NCI-H510A (cell line): Measurements from ENCODE around the gene HIC1.

Source experiments
- DNase-seq: peaks from one replicate; lab custom pipeline; 2025; lab: John Stamatoyannopoulos, UW

Gene HIC1

DNA sequence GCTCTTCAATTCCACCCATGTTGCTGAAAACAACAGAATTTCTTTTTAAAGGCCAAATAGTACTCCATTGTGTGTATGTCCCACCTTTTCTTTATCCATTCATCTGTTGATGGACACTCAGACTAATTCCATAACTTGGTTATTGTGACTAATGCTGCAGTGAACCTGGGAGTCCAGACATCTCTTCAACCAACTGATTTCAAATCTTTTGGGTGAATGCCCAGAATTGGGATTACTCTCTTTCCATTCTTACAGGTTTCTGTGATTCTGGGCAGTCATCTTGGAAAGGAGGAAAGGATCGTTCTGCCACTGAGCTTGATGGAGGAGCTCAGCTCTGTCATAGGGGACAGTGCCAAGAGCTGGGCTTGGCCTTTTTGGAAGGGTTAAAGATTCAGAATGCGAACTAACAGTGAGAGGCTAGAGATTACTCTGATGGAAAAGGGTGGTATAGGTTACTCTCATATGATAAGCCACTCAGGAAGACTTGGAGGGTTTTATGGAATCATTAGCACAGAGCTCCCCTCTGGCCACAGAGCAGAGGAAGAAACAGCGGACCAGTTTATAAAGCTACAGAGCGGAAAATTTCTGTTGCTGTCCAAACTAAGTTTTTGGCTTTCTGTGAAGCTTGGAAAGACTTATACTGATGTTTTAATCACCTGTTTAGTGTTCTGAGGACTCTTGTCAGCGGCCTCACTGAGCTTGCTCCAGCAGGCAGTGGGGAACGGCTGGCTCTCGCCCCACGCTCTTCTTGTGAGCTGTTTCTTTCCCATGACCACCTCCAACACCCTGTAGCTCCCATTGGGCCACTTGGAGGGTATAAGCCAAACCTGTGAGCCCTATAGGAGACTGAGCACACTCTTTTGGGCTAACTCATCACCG is 48.3 kb downstream of the HIC1 start:
- no peak for DNase-seq

DNA sequence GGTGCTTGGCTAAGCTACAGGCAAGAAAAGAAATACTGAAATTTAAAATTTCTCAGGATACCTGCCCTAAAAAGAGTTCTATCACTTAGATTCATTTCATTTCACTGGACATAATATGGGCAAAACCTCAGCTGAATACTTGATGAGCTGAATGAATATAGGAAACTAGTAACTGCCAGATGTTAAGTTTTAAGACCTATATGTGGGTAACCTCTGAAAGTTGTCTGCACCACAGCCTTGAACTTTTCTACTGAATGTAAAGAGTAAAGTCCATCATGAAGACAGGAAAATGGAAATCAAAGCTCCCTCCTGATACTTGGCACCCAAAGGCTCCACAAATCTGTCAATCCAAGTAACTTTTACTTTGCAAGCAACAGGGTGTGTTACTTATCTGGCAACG is 50.8 kb downstream of the HIC1 start:
- DNase-seq, result no peak

DNA sequence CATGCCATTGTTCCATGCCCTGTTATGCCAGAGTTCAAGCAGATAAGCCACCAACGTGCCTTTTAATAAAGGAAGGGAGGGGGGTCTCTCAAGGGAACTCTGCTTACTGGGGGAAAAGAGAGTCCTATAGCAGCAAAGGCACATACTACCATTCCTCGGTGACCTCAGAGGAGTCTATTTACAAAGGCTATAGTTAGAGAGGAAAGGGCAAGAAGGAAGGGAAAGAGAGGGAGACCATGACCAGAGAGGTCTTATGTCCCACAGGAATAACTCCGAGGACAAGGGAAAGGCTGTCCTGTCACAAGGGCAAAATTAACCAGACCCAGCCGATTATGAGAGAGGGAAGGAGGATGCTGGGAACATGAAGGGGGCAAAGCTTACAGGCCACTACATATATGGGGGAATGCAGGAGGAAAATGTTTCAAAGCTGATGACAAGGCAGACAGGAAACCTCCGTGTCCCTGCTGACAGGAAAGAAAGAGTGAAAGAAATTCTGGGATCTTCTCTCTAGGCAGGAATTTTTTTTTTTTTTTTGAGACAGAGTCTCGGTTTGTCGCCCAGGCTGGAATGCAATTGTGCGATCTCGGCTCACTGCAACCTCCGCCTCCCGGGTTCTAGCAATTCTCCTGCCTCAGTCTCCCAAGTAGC is 51.5 kb downstream of the HIC1 start:
- DNase-seq, result no peak

DNA sequence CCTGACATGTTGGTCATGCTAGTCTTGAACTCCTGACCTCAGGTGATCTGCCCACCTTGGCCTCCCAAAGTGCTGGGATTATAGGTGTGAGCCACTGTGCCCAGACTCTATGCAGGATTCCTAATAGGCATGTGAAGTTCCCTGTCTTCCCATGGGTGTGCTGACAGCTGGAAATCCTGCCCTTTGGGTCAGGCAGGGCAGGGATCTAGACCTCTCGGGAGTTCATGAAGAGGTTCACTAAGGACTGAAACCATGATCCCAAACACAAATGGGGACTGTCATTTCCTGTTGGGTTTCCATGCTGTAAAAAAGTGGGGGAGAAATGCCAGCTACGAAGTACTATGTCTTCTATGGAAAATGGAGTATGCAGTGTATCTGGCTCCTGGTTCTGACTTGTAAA is 52.1 kb downstream of the HIC1 start:
- DNase-seq, result no peak

DNA sequence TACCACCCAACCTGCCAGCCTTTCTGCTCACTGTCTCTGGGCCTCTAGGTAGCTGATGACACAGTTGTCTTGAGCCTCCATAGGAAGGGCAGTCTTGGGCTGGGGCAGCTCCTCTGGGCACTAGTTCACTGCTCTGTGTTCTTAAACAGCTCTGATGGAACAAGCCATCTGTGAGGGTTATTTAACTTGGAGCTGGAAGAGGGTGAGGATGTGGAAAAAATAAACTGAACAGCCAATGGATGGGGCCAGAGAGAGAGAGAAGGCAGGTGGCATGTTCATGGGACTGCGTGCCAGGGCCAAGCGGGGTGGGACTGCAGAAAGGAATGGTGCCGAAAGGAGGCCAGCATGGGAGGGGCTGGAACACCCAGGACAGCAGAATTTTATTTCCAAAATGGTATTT is 52.6 kb downstream of the HIC1 start:
- DNase-seq, result no peak

DNA sequence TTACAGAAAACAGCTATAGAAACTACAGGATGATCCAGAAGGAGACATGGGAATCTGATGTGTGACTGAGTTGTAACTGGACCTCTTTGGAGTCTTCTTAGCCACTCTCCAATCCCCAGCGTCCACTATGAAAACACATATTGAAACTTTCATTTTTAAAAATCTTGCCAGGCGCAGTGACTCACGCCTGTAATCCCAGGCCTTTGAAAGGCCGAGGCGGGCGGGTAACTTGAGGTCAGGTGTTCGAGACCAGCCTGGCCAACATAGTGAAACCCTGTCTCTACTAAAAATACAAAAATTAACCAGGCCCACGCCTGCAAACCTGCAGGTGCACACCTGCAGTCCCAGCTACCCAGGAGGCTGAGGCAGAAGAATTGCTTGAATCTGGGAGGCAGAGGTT is 53.3 kb downstream of the HIC1 start:
- no peak for DNase-seq

DNA sequence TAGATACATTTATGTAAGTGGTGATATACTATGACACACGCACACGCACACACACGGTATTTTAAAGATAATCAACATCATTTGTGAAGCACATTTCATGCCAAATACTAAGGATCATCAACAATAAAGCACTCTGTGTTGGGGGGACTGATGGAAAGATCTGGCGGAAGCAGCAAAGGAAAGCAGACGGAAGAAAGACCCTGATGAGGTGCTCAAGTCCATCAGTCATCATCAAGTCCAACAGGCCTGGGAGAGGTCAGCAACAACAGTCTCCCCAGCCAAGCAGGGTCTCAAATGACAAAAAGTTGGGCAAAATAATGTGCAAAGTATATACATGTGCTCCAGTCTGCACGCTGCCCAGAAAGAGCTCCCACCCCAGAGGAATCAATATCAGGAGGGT is 55.5 kb downstream of the HIC1 start:
- DNase-seq, result no peak

DNA sequence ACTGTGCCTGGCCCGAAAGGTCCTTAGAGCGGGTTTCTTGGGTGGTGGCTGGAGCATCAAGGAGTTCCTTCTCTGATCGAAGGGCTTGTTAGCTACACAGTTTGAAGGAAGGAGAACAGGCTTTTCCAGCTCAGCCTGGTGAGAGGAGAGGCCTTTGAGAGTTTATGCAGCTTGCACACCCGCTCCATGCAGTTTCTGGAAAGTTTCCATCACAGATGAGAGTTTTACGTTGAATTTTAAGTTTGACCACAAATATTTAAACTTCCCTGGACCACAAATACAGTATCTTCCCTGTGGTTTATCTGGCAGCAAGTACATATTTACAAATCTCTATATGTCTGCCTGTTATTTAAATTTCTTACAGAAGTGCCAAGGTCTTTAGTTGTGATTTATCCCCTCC is 56.8 kb downstream of the HIC1 start:
- no peak for DNase-seq
